22Rv1 (cell line): Measurements from ENCODE around the gene FBXL2.

Source experiments
- H3K27ac ChIP-seq: fragments of 450-650 bp; 2 replicates; pipeline ENCODE4 v1.5.1; 2017
- ZFX ChIP-seq: fragments of 450-650 bp; IDR thresholded peaks from 2 replicates; pipeline ENCODE4 v1.6.1; 2017; ENCODE audit warnings: antibody characterized with exemption, borderline replicate concordance
- TF ChIP-seq, protein P1 (sequence below): fragments of 450-650 bp; IDR thresholded peaks from 2 replicates; pipeline ENCODE4 v1.5.1; 2017; ENCODE audit warnings: mild to moderate bottlenecking

FBXL2 gene

DNA sequence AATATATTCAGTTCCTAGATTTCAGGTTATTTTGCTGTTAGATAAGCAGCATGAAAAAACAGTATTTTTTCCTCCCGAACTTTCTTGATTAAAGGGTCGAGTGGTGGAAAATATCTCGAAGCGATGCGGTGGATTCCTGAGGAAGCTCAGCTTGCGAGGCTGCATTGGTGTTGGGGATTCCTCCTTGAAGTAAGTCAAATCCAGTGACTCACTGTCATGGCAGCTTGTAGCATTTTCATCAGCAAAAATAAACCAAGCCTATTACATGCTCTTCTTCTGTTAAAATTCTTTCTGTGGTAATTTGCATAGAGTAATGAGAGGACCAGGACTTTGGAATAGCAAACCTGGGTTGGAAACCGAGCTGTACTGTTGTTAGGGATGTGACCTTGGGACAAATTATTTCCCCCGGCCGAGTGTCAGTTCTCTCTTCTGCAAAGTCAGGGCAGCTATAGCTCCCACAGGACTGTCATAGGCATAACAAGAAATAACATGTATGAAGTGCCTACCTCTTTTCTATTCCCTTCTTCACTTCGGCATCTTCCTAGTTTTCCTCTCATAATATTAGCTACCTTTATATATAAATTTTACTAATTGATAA lies 87.4 kb downstream of the FBXL2 start:
- TF ChIP-seq, protein P1, sequence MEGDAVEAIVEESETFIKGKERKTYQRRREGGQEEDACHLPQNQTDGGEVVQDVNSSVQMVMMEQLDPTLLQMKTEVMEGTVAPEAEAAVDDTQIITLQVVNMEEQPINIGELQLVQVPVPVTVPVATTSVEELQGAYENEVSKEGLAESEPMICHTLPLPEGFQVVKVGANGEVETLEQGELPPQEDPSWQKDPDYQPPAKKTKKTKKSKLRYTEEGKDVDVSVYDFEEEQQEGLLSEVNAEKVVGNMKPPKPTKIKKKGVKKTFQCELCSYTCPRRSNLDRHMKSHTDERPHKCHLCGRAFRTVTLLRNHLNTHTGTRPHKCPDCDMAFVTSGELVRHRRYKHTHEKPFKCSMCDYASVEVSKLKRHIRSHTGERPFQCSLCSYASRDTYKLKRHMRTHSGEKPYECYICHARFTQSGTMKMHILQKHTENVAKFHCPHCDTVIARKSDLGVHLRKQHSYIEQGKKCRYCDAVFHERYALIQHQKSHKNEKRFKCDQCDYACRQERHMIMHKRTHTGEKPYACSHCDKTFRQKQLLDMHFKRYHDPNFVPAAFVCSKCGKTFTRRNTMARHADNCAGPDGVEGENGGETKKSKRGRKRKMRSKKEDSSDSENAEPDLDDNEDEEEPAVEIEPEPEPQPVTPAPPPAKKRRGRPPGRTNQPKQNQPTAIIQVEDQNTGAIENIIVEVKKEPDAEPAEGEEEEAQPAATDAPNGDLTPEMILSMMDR: no peak
- TF ChIP-seq ZFX: no peak
- H3K27ac ChIP-seq: no peak overlapping the region

DNA sequence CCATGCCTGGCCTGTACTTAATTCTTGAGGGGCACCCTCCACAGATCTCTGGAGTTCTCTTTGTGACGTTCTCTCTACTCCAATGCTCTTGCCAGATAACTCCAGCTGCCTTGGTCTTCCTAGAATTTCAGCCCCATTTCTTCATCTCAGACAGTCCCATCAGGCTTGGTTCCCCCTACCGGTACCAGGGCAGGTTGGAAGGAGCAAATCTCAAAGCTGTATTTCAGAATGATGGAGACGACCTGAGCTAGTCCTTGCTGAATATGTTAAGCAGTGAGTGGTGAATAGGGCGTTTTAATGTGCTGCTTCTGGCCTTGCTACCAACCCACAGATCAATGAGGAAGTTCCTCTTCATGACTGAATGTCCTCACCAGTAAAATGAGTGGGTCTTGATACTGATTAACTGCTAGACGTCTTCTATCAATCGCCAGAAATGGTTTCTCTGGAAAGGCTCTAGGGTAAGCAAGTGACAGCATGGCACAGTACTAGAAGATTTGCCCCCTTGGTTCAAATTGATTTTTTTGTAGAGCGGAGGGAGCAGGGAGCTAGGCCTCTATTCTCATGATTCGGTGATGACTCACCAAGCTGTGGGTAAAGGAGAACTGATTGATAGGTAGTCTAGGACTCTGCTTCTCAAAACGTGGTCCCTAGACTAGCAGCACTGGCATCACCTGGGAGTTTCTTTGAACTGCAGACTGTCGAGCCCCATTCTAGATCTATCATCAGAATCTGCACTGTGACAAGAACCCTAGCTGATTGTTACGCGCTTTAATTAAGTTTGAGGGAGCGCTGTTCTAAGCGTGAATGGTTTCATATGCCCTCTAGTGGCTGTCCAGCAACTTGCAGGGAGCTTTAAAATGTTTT lies 95.2 kb downstream of the FBXL2 start:
- no peak overlapping the region for H3K27ac ChIP-seq
- TF ChIP-seq ZFX: no peak
- TF ChIP-seq, protein P1: peak; percentile 90

DNA sequence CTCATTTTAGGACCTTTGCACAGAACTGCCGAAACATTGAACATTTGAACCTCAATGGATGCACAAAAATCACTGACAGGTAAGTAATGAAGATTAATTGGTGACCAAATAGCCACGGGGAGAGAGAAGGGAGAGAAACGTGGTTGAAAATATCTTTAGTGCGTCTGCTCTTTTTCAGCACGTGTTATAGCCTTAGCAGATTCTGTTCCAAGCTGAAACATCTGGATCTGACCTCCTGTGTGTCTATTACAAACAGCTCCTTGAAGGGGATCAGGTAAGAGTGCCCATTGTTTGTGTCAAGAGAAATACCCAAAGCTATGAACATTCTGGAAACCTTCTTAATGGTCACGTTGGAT lies 95.8 kb downstream of the FBXL2 start:
- H3K27ac ChIP-seq: no peak overlapping the region

DNA sequence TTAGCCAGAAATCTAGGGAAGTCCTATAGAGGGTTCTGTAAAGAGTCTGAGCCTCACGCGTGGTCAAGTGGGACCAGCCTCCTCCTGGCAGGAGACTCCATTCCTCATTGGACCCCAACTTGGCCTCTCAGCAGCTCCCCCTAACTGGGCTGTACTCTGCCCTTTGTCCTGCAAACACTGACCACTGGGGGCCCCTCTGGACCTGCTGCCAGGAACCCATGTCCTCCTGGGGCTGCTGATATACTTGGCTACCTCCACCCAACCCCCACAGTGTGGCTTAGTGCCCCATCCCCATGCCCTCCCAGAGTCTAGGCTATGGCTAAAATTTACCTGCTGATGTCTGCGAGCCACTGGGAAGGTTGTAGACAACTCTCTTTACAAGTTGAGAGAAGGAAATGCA lies 100.2 kb downstream of the FBXL2 start:
- TF ChIP-seq, protein P1: no peak
- TF ChIP-seq ZFX: no peak
- no peak overlapping the region for H3K27ac ChIP-seq

More for the DNA sequence above, 95.8 kb downstream of the FBXL2 start:
- no peak for TF ChIP-seq ZFX
- TF ChIP-seq, protein P1: peak; percentile 48; the same call in 1 of the 2 replicates

DNA sequence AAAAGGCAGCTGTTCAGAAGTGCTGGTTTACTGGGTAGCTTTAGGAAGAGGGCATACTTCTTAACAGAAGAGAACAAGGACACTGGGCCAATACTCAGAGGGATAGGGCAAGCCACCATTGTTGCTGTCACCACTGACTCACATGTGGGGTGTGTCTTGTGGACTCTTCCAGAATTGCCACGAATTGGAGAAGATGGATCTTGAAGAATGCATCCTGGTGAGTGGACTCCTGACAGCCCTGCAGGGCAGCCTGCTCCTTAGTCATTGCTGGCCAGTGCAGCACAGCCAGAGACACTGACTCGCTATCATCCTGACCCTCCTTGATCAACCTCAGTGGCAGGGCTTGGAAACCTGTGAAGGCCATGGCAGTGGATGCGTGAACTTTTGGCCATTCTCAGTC lies 100.7 kb downstream of the FBXL2 start:
- H3K27ac ChIP-seq: no peak overlapping the region

DNA sequence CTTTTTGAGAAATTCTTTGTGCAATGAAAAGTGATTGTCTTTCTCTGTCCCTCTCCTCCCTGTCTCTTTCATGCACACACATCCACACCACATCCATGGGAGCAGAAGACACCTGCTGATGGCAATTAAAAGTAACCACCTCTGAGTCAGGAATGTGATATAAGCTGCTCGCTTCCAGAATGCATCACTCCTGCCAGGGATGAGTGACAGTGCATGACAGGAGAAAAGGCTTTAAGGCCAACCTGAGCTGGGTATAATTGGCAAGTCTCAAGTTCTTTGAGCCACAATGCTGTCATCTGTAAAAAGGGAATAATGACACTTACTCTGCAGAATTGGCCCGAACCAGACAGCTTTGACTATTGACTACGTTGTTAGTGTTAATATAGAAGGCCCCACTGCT lies 103.4 kb downstream of the FBXL2 start:
- H3K27ac ChIP-seq: no peak overlapping the region
- TF ChIP-seq, protein P1: no peak
- no peak for TF ChIP-seq ZFX

More for the DNA sequence above, 100.7 kb downstream of the FBXL2 start:
- TF ChIP-seq, protein P1: no peak
- TF ChIP-seq ZFX: no peak

DNA sequence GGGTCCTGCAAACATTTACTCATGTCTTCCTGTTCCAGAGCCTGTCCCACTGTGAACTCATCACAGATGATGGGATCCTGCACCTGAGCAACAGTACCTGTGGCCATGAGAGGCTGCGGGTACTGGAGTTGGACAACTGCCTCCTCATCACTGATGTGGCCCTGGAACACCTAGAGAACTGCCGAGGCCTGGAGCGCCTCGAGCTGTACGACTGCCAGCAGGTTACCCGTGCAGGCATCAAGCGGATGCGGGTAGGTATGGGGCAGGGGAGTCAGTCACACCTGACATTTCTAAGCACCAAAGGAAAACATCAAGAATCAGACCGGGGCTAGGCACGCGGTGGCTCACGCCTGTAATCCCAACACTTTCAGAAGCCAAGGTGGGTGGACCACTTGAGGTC lies 106.7 kb downstream of the FBXL2 start:
- TF ChIP-seq ZFX: no peak
- TF ChIP-seq, protein P1: no peak
- H3K27ac ChIP-seq: no peak overlapping the region
